Stimulated activated CD8-positive, alpha-beta memory T cell treated with anti-CD3 and anti-CD28 coated beads, Interleukin-2, amount 100 ng/mL, for 48 hours (primary cell): Measurements from ENCODE around the gene TMEM181.
"Not testable (repeated sequence)": the region's sequence is repeated elsewhere in the genome, so short reads cannot be mapped to it uniquely, and the experiment has no call there.

Experiments
- DNase-seq, 2 donors: peaks; one replicate each; pipeline ENCODE4 v3.0.0-alpha.2; 2020; ENCODE audit warnings: low read depth in 2 of 2

Gene TMEM181

DNA sequence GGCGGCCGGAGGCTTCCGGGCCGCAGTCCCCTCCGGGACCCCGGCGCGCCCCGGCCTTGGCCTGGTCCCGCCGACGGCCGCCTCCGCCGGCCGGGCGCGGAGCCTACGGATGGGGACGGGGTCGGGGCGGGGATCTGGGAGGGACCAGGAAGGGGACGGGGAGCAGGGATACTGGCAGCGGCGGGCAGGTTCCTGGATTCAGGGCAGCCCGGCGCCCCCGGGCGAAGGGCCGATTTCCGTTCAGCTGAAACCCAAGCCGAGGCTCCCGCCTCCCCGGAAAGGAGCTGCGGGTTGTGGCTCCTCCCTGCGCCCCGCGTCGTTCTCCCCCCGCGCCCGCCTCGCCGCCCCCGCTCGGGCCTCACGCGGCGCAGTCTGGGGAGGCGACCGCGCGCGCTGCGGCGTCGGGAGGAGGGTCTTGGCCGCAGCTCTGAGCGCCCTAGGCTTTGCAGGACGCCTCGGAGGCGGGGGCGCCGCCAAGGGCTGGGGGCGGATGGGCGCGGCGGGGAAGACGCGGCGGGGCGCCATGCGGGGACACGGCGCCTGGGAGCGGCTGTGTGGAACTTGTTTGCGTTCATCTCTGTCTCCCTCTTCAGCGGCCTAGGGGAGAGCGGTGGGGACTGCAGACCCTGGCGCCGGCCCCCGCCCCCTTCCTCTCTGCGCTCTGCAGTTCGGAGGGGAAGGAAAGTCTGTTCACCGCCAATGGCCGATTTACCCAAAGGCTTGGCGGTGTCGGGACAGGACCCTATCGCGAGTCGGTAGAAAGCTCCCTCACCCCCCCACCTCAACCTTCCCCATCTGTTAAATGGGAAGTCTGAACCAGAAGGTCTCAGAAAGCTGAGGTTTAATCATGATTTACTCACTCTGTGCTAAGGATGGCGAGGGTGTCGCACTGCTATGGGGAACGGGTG is 22.7 kb upstream of the TMEM181 start:
- DNase-seq, result no peak

DNA sequence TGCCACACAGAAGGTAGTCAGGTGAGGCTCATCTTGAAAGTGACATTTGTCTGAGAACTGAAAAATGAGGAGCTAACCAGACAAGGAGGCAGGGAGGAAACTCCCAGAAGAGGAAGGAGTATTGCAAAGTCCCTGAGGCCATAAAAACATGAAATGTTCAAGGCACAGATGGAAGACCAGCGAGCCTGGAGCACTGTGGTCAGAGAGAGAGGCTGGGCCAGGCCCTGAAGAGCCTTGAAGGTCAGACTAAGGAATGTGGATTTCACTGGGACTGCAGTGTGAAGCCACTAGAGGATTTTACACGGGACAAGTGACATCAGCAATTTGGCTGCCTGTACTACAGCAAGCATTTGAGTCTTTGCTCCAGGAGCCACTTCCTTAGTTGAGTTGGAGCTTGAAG is 21.1 kb upstream of the TMEM181 start:
- no peak for DNase-seq

DNA sequence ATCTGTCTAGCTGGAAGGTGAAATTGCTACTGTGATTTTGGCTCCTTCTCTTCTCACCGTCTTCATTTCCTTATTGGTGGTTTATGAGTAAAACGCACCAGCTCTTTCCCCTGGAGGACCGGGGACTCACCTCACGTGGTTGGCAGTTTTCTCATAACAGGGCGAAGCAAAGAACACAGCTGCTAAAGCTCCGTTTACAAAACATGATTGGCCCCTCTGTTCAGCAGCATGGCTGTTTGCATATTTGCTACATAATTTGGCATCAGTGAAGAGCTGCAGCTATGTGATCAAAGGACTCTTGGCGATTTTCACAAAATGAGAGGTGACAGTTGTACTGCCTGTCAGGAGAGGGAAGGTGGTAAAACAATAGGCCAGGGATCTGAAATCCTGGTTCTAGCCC is 20.5 kb upstream of the TMEM181 start:
- DNase-seq, result no peak

DNA sequence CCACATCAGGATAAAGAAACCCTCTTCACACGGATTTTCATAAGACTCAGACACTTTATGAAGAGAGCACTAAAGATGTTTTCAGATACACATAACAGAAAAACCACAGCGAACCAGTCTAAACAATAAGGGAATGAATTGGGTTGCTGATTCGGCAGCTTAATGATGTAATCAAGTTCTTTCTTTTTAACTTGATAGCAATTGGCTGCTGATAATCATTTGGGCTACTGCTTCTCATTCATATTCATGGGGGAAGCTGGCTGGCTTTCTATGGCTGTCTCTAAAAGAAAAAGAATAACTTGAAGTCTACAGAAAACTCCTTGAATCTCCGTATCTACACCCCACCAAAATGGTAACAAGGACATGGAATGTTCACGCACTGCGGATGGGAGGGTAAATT is 20.0 kb upstream of the TMEM181 start:
- DNase-seq, result no peak

DNA sequence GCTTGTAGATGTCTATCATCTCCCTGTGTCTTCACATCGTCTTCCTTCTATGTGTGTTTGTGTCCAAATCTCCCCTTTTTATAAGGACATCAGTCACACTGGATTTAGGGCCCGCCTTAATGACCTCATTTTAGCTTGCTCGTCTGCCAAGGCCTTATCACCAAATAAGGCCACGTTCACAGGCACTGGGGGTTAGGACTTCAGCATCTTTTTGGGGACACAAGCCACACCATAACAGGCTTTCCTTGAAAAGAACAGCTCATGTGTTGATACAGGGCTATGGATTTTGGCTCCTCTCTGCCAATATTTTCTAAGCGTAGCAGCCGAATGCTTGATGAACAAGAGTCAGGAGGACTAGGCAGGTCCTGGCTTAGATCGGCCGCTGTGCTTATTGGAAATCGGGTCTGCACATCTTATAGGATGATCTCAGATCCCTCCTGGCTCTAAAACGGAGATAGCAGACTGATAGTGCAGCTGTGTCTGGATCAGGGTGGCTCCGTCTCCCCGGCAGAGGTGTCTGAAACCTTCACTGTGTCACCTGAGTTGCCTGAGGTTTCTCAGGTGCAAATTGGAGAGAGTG is 16.2 kb upstream of the TMEM181 start:
- DNase-seq, result no peak

DNA sequence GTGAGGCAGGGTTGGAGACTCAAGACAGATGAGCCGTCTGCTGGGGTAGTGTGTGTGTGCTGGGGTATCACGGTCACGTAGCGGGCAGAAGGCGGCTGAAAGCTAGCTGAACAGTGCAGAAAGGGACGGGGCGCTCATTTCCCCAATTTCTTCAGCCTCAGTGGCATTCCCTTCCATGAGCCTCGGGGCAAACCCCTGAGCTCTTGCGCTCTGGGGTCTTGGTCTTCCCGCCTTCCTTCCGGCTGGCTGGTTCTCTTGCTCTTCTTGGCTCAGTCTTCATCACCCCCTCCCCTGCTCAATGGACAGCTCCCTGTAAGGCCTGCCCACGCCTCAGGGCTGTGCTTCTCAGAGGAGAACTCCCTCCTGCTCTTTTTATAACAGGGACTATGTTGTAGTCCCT is 15.5 kb upstream of the TMEM181 start:
- DNase-seq, result no peak

DNA sequence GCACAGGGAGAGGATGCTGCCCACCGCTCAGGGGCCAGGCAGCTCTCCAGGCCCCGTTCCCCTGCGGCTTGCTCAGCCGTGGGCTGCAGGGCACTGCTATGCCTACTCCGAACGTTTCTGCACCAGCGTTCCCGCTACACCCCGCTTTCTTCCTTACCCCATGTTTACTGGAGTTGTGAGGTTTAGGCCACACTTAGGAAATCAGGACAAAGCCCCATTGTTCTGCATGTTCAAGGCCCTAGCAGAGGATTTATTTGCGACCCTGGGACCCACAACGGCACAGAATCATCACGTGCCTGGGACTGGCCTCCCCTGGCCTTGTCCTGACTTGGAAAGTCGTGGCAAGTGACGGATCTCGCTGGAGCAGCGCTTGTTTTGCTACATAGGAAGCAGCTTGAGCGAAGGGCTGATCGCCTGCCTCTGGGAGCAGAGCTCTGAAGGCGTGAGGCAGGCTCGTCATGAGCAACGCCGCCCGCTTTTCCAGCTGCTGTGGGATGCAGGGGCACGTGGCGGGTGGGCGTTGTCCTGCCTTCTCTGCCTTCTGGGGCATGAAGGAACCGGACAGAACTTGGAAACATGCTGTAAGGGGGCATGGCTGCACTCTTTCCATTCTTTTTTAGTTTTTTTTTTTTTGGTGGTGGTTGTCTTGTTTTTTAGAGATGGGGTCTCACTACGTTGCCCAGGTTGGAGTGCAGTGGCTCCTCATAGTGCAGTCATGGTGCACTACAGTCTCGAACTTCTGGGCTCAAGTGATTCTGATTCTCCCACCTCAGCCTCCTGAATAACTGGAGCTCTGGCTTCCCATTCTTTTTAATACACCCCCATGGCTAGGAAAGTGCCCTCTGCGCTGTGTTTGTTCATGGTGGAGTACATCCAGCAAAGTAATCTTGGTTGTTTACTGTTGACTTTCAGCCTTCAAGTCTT is 14.6 kb upstream of the TMEM181 start:
- no peak for DNase-seq

DNA sequence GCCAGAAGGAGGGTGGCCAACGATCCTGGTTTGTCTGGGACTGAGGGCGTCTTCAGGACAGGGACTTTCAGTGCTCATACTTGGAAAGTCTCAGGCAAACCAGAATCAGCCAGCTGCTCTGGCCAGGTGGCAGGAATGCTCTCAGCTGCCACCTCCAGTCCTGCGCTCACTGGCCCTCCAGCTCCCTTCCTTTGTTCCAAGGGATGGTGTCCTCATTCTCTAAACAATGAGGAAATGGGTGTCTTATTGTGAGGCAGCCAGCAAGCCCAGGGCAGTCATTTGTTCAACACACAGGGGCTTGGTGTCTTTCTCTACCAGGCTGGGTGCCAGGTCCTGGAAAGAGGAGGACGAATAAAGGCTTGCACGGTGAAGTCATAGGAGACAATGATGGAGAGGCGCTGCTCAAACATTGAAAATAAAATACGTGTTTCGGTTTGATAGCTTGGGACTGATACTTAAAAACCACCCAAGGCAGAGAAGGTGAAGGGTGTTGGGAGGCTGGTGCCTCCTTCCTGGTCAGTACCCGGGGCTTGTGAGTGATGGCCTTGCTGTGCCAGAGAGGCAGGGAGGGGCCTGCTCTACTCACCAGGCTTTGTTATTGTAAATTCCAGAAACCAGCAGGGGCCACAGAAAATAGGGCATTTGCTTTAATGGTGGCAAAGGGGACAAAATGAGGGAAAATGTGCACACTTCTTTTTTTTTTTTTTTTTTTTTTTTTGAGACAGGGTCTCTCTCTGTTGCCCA is 11.3 kb upstream of the TMEM181 start:
- DNase-seq, result no peak

DNA sequence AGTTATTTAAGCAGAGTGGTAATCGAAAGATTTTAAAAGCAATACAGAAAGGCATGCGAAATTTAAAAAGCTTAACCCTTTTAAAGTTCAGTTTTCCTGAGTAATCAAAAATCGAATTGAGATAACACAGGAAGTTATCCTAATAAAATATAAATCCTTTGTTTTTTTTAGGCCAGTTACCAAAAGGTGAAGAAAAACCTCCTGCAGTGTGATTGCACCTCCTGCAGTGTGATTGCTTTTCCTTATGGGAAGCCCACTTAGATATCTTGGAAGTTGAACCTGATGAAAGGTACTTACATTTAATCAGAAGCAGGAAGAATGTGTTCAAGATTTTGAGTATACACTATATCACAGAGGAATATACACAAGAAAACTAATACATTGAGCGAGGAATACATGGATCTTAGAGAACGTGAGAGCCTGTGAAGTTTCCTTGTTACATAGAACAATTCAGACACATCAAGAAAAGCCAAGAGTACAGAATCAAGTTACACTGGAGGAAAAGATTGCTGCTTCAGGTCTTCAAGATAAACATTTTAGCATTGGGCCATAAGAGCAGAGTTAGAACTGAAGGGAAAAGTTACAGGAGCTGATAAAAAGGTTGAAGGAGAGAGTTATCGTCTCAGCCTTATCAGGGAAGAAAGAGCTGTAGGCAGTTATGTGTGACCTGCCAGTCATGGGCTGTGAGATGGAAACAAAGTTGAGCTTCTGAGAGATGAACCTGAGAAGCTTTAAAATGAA is 7.7 kb upstream of the TMEM181 start:
- no peak for DNase-seq

DNA sequence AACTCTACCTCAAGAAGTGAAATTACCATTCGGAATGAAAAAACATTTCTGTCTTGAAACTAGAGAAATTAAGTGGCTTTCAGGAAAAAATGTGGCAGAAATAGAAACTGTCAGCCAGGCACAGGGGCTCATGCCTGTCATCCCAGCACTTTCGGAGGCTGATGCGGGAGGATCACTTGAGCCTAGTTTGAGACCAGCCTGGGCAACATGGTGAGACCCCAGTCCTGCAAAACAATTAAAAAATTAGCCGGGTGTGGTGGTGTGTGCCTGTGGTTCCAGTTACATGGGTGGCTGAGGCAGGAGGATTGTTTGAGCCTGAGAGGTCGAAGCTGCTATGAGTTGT is 7.1 kb upstream of the TMEM181 start:
- no peak for DNase-seq

DNA sequence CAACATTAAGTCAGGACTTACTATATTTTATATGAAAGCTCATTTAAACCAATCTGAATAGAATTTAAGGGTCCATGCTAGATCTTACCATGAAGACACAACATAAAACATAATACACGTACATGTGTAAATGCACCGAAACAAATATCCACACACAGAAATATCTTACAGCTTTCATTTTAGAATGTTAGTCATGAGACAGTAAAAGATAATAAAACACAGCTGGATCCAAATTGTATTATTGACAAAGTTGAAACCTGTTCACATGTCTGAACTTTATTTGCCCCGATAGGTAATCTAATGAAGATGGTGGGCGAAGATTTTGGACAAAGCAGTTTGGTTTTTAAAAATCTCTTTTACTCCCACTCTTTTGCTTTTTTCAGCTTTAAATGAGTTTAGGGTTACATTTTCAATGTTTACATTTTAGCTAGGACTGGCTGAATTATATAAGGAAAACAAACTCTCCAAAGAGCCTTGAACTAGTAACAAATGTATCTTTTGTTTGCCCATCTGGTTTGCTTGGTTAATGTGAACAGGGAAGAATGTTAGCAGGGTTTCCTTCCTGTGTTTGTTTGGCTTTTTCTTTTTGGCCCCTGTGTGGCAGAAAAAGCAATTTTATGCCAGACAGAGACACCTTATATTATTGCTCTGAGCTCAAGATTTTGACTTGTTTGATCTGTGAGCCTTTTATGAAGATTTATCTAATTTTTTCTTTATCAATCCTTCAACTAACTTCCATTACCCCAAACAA is 5.1 kb upstream of the TMEM181 start:
- DNase-seq, result no peak

DNA sequence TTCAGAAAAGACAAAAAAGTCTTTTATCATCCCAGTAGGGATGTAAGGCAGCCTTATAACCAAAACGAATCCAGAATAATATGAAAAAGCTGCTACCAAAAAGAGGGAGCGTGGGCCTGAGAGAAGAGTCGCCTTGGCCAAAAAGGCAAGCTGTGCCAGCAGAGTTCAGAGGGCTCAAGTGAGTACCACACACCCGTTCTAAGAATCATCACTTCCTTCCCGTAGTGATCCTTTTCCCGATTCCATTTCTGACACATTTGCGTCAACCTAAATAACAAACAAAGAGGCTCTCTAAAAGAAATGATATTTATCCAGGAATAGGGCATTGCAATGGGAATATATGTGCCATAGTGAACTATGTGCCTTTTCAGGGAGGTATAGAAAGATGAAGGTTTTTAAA is 3.8 kb upstream of the TMEM181 start:
- no peak for DNase-seq

DNA sequence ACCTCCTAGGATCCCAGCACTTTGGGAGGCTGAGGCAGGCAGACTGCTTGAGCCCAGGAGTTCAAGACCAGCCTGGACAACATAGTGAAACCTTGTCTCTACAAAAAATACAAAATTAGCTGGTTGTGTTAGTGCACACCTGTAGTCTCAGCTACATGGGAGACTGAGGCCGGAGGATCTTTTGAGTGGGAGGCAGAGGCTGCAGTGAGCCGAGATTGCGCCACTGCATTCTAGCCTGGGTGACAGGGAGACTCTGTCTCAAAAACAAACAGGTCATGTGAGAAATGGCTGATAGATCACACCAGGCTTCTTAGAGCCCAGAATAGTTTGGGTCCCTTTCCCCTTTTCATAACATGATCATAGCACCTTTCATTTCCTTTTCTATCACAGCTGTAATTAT is 2.8 kb upstream of the TMEM181 start:
- not testable (repeated sequence) for DNase-seq

DNA sequence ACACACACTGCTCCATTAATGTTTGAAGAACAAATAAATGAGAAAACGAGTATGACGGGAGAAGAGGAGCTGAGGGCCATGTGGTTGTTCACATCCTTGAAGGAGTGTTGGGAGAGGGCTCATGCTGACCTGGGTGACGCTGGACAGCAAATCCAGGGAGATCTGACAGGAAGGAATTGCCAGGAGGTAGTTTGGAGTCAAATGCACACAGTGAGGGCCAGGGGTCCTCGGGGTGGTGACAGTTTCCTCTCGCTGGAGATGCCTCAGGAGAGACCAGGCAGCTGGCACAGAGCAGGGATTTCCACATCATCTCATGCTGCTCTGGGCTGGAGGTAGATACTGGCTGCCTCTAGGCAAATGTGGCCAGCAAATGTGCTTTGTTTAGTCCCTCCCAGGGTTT is 2.0 kb upstream of the TMEM181 start:
- no peak for DNase-seq

DNA sequence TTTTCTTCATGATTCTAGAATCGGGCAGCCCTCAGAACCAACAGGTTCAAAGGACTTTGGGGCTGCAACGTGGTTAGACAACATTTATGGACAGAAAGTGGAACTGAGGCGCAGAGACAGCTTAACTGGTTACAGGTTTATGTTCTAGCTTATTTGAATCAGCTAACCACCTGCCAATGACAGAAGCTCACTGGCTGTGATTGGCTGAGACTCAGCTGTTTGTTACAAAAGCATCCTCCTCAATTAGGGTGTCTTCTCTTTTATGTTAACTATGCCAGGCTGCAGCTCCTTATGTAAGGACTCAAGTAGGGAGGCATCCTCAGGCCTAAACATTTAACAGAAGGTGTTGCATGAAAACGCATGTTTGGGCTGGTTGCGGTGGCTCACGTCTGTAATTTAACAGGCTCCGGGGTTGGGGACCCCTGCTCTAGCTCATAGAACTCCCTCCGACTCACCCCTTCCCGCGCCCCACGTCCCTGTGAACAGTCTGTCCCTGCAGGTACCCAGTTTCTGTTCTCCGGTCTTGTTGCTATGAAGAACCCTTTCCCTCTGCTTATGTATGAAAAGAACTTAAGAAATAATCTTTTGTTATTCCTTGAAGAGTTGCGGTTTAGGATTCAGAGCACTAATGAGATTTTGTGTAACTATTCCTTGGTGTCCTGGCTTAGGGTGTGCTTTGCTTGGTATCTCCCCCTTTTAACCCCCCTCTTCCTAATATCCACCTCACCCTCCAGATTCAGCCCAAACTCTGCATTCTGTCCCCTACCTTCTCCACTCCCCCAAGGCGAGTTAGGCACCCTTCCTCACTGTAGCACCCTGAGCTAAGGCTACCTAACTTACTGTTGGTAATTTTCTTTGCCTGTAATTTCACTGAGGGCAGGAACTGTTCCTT is 1.2 kb upstream of the TMEM181 start:
- no peak for DNase-seq

DNA sequence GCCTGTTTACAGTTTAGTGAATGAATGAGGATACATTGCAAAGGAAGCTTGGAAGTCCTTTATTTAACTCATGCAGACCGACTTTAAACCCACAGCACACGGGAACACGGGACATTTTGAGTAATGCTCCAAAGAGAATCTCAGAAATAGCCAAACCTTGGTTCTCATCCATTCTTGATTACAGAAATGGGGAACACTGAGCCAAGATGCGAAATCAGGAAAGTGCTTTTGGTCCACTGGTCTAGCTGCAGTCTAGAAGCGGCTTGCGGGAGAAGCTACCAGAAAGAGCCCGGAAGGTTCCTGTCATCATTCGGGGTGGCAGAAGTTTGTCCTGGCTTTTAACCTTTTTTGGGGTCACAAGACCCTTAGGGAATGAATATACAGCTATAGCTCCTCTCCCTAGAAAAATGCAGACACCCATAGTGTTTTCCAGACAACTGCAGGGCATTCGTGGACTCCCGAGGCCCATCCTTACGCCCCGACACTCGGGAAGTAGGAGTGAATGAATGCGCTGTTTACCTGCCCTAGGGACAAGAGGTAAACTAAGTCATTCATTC is 475 bp upstream of the TMEM181 start:
- no peak for DNase-seq

DNA sequence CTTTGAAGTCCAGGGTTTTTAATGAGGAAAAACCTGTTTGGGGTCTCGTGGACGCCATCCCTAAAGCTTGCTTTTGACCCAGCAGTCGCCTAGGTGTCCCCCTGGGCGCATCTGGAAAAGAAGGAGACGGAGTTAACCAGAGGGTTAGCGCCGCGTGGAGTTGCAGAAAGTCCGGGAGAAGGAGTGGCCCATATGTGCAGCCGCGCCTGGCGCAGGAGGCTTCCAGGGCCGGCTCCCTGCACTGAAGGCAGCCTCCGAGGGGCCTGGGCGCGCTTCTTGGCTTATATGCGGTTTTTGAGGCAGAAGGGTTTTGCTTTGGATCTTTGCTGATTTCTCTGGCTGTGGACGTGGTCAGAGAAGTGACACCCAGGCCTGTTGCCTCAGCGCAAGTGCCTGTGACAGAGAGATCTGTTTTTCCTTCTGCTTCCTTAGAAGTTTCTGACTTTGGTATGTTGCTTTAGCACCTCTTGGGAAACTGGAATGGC is 987 bp downstream of the TMEM181 start:
- no peak for DNase-seq

DNA sequence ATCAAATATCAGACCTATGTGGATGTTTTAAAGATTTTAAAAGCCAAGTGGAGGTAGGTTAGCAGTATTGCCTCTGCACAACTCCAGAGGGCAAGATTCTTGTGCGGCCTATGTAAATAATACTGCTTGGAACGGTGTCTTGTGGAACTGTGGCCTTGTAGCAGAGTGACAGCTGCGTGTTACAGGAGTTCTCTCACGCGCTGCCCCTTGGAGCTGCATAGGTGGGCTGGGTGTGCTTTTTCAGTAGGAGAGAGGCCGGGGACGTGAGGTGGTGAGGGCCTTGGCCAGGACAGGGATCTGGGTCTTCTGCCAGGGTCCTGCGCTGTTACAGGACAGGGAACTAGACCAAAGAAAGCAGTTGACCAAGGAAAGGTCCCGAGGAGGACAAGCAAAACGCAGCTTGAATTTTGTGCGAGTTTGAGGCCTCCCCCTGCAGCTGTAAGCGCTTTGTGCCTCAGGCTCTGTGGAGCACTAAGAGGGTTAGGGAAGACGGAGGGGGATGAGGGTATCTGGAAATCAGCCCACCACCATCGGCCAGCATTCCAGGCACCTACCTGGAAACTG is 1.5 kb downstream of the TMEM181 start:
- no peak for DNase-seq

DNA sequence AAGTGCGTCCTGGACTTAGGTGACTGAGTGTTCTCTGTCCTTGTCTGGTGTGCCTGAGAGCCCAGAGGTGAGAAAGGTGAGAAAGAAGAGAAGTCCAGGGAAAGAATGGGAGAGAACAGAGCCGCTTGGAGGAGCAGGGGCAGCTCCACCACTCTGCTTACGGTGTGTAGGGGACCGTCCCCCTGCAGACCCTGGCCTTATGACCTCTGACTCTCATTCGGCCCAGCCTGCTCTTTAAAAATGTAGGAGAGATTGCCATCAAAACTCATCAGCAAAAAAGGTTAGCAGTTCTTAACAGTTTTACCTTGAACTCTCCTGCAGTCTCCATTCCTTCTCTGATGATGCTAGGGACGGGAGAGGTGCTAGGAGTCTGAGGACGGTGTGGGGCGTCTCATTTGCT is 2.0 kb downstream of the TMEM181 start:
- DNase-seq, result no peak
